ENCODE measurements around the gene RBM19.
A peak's percentile ranks its signal among the peaks of the same experiment; 100 is the strongest.
"Not testable (repeated sequence)": the region's sequence is repeated elsewhere in the genome, so short reads cannot be mapped to it uniquely, and the experiment has no call there.

RBM19 gene

DNA sequence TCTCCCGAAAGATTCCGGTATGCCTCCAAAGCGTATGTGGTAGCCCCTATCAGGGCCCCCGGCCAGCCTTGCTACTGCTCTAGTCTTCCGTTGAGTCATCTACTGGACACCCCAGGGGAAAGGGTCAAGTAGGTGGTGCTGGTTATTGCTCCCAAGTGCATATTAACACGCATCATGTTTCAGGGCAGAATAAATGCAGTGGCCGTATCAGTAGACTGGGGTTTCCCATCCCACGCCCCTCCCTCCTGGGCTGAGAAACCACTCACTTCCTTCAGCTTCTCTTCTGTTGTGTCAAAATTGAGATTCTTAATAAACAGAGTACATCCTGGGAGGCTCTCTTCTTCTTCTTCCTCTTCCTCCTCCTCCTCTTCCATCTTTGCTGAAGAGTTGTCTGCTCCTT lies 39.3 kb downstream of the RBM19 start:
- no peak for DNase-seq

DNA sequence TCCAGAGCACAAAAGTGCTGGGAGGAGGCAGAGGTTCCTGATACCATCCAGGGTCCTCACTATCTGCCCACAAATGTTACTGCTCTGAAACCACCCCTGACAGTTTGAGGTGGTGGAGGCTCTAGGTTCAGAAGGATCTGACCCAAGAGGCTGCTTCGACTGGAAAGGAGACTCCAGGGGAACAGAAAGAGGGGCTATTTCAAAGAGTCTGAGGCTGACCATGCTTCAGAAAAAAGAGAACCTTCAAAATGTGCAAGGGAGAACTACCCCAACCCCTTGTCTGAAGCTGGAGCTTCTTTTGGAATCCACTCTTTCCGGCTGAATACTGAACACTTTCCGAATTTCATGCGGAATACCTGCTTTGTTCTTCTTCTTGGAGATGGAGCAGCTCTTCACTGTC lies 41.8 kb downstream of the RBM19 start:
- no peak for DNase-seq

DNA sequence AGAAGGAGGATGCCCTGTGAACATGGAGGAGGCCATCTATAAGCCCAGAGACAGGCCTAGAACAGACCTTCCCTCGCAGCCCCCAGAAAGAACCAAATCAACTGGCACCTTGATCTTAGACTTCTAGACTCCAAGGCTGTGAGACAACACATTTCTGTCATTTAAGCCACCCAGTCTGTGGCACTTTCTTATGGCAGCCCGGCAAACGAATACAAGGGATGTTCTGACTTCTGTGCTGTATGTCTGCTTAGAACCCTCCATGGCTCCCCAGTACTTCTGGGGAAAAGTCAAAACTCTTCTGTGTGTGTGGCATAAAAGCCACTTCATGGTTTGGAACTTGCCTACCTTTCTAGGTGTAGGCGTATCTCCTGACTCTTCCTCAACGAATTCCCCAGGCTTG lies 42.9 kb downstream of the RBM19 start:
- DNase-seq, result no peak

DNA sequence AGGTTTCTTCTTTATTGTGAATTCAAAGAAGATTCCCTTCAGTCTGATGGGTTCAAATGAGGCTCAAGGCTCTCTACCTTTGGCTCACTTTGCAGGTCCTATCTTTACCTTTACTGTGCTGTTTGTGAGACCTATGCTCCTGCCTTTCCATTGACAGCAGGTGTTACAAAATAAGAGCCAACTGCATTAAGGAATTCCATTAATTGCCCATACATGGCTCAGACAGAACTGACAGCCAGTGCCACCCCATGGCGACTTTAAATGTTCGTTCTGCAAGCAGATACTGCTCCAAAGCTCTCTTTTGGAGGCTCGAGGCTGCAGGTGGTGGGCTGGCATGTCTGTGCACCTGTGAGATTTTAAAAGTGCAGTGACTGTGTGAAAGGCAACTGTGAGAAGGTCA lies 44.7 kb downstream of the RBM19 start:
- no peak for DNase-seq

DNA sequence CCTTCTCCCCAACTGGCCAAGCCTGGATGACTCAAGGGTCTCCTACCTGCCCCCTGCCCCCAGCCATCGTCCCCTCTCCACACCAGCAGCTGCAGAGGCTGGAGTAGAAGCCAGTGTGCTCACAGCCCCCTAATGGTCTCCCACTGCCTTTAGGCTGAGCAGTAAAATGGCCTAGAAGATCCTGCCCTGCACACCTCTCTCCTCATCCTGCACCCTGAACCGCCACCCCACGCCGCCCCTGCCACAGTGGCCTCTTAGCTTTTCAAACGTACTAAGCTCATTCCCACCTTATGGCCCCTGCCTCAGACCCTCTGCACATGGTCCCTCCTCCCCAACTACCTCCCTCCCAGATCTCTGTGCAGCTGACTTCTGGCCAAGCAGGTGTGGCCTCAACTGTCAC lies 46.3 kb downstream of the RBM19 start:
- no peak for DNase-seq

DNA sequence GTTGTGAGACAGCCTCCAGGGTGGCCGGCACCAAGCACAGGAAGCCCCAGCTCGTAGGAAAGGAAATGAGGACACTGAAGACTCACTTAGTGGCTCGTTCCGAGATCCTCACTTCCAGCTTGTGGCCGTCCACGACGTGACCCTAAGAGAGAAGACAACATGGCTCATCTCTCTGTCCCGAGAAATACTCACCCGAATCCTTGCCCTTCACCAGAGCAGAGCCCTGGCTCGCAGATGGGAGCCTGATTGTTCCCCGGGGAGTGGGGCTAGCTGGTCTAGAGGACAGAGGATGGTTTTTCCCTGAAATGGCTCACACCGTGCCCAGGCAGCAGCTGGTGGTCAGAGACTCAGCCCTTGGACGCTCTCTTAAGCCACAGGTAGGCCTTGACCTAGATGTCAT lies 47.8 kb downstream of the RBM19 start:
- DNase-seq, result no peak

DNA sequence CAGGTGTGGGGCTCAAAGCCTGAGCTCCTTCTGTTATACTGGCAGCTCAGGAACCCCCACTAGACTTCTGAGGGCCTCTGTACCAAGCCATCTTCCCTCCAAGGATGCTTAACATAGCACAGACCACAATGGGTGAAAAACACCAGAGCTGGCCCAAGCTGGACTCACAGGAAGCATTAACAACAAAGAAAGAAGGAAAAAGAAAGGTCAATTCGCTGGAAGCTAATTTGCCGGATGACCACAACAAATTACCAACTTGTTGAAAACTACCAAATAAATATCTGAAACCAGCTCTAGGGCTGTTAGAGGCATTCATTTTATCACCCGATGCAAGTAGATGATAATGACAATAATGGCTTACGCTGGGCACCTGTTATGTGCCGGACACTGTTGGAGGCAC lies 48.7 kb downstream of the RBM19 start:
- DNase-seq, result no peak

DNA sequence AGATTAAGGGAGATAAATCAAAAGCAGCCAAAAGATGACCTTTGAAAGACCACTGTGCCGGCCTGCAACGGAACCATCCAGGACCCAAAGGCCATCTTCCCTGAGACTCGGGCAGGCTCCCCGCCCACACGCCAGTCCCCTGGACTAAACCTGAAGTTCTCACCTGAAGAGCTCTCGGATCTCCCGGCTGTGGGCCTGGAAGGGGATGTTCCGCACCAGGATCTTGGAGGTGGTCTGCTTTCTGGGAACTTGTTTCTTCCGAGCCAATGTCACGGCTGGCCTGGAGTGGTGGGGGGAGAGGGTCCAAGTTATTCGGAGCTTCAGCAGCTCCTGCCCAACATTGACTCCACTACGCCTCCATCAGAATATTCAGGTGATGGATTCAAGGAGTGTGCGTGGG lies 51.3 kb downstream of the RBM19 start:
- DNase-seq, result no peak

DNA sequence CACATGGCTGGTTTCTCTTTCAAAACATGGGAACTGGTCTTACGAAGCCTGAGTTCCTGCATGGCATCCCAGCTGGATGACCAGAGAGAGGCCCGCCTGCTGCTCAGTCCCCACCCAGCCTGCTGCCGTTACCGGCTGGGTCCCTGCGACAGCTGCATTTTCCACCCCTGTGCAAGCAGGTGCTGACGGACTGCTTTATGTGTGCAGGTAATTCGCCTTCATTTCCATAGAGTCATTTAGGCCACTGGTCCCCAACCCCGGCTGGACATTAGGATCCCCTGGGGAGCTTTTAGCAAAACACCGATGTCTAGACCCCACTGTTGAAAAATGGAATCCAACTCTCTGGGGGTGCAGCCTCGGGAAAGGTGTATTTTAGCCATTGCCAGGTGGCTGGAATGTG lies 51.9 kb downstream of the RBM19 start:
- DNase-seq, result no peak

DNA sequence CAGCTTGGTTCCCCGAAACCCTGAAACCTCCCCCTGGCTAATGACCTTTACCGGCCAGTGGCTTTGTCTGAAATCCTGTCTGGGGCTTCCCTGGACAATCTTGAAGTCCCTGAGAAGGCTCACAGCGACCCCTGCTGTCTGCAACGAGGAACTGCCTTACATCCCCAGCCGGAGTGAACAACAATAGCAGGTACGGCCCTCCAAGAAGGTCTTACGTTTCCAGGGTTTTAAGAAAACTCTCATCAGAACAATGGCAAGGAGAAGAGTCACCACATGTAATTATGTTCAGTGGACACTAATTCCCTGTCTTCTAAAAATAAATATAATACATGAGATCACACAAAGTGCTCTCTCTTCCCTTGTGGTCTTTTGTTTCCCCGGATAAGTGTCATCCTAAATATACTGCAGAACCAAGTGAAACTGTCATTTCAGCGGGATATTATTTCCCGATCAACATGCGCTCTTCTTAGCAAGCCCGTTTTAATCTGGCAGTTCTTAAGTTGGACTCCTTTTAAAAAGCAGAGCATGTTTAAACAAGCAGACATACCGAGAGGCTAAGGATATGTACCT lies 53.3 kb downstream of the RBM19 start:
- peak; percentile 92 for DNase-seq

DNA sequence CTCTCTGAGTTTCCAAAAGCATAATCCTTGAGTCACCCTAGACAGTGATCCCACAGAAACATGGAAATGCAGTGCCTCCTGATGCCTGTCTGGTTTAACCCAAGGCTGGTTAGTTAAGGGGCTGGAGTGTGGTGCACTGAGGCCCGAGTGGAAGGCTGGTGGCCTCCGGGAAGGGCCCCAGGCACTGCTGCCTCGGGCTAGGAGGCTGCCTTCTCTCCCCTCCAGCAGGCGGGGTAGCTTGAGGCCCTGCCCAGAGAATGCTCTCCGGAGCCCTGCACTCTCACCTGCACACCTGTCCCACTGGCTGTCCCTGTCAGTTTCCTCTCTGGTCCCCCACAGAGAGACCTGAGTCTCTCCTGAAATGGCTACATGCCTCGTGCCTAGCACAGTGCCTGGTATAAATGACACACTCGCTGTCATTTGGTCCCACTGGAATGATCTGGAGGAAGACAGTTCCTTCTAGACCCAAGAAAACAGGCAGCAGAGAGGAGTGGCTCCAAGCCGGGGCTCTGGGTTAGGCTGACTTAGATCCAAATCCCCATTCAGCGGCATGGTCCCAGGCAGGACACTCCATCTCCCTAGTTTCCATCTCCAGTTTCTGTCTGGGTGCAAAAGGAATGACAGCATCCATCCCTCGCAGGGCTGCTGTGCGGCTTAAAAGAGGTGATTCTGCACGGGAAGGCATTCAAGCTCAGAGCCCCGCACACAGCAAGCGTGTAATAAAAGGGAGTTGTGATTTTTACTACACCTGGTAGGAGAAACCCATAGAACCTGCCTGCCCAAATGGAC lies 54.0 kb downstream of the RBM19 start:
- DNase-seq, result no peak

DNA sequence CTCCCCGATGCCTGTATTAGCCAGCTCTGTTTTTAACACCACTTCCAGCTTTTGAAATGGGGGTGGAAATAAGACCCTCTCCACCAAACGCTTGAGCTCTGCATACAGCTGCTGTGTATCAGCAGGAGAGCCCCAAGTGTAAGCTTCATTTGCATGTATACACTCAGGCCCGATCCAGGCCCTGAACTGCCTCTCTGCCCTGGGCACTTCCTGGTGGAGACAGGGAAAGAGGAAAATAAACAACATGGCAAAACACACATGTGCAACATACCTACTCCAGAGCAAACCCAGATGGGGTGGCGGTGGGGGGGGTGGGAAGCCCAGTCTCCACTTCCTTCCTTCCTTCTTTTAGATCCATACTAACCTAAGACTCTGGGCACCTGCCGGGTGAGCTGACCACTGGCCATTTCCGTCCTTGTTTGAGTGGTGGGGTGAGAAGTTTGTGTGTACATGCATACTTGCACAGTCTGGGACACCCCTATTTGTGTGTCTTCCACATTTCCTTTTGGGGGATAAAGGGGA lies 55.3 kb downstream of the RBM19 start:
- DNase-seq, result no peak

DNA sequence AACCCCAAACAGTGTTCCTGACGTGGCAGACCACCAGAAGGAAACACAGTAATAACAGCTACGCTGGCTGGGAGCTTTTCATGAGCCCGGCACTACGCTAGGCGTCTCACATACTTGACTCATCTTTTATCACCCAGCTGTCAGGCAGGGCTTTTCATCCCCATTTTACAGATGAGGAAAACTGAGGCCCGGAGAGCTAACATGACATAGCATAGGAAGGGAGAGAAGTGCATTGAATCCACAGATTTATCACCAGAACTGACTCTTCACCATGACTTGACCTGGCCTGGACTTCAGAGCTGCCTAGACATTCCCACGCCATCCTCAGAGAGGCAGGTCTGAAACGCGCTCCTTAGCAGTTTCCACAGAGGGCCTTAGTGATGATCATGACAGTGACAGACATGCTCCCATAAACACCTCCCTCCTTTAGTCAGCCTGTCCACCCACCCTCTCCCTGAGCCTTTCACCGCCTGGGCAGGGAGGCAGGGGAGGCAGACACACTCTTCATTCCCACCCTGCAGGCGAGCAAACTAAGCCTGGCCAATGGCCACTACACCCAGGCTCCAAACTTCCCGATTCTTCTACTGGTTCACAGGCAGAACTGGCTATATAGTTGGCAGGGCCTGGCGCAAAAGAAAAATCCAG lies 56.2 kb downstream of the RBM19 start:
- no peak for DNase-seq

DNA sequence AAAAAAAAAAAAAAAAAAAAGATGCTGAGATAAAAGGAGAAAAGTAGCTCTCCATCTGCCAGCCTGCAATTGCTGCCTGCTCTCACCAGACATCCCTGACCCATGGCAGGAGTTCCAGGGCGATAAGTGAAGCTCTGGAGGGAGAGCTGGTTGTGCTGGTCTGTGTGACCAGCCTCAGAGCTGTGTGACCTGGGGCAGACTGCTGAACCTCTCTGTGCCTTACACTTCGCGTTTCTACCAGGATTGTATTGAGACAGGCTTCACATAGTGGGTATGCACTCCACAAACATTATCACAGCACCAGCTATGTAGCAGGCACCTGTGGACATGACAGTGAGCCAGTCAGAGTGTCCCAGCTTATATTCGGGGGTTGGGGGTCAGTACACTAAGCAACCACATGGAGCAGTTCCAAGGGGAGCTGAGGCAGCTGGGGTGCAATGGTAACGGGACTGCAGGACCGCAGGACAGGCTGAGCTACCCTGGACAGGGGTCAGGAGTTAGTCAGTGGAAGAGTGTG lies 57.5 kb downstream of the RBM19 start:
- no peak for DNase-seq

DNA sequence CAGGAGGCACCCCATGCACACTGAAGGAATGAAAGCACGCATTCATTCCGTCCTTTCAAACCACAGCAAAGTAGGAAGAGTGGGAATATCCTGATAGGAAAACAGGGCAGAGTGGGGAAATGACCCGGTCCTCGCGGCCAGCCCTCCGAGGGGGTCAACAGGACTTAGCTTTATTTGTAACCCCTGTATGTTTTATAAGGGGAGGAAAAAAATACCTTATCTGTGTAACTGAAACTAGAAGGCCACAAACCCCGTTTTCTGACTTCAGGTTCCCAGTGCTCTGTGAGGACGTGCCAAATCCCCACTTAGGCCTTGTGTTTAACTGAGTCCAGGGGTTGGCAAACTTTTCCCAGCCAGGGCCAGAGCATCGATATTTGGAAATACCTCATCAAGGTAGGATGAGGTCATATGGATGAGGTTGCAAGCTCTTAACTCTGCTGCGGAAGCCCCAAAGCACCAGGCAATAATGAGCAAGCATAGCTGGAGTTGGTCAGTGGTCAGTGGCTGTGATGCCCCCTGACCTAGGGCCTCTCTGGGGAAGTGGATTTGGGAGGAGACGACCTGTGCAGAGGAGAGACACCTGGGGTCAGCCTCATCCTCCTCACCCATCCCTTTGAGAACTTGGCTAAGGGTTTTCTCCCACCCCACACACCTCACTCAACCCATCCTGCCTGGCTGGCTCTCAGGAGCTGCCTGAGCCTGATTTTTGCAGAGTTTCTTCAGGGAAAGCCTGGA lies 58.5 kb downstream of the RBM19 start:
- DNase-seq, result no peak

DNA sequence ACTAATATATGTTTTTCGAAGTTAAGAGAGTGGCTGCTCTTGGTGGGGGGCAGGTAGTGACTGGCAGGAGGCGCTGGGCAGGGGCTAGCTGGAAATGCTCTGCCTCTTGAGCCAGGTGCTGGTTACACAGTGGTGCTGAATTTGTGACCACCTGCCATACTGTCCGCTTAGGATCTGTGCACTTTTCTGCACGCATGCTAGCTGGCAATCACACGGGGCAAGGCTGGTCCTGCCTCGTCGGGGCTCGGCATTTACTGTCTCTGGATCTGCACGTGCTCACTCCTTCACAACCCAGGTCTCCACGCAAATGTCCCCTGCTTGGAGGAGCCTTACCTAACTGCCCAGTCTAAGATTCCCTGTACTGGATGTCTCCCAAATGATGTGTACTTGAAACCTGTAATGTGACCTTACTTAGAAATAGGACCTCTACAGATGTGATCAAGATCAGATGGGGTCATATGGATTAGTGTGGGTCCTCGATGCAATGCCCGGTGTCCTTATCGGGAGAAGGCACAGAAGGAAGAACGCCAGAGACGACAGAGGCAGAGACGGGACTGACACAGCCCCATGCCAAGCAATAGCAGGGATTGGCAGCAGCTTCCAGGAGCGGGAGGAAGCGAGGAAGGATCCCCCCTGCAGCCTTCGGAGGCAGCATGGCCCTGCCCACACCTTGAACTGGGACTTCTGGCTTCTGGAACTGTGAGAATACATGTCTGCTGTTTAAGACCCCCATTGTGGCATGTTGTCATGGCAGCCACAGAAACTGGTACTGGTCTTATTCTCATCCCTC lies 59.5 kb downstream of the RBM19 start:
- no peak for DNase-seq

DNA sequence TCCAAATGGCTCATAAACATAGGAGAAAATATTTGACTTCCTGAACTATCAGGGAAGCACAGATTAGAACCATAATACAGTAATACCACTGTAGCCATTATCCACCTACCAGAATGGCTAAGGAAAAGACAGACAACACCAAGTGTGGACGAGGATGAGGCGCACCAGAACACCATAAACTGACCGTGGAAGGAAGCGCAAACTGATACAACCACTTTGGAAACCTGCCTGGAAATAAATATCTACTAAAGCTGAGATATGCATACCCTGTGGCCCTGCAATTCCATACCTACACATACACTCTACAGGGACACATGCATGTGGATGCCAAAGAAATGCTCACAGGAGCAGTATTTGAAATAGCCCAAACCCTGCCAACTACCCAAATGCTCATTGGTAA lies 60.3 kb downstream of the RBM19 start:
- DNase-seq, result no peak

DNA sequence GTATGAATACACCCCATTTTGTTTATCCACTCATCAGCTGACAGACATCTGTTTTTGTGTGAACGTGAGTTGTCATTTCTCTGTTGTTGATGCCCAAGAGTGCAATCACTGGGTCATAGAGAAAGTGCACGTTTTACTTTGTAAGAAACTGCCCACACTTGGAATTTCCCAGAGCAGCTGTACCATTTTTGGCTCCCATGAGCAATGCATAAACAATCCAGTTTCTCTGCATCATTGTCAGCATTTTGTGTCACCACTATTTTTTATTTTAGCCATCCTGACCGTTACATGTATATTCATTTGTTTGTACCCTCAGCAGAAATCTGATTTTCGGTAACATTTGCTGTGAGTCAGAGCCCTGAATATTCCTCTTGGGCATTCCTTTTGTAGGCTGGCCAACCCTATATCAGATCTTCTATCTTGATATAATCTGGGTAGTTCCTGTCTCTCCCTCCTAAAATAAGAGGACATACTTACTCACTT lies 62.7 kb downstream of the RBM19 start:
- no peak for DNase-seq

DNA sequence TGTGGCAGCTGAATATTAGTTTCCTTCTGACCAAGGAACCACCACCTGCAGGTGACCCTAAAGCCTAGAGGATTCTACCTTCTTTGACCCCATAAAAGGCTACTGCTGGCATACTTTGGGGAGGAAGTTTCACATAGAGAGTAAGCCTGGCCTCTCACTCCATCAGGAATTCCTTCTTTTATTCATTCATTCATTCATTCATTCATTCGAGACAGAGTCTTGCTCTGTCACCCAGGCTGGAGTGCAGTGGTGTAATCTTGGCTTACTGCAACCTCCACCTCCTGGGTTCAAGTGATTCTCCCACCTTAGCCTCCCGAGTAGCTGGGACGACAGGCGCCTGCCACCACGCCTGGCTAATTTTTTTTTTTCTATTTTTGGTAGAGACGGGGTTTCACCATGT lies 64.8 kb downstream of the RBM19 start:
- not testable (repeated sequence) for DNase-seq

DNA sequence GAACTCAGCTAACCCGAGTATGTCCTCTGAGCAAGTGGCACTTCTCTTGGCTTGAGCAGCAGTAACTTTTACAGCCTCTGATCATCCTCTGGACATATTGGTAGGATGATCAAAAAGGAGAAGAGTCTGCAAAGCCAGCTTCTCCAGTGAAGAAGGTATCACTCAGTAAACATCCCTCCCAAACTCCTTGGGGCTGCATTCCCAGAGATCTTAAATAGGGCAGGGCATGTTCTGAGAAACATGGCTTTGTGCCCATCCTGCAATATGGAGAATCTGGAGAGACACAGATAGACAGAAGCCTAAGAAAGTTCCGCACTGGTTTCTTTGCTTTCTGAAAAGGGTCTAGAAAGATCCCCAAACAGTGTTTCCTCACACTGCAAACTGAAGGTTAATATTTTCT lies 65.4 kb downstream of the RBM19 start:
- no peak for DNase-seq

DNA sequence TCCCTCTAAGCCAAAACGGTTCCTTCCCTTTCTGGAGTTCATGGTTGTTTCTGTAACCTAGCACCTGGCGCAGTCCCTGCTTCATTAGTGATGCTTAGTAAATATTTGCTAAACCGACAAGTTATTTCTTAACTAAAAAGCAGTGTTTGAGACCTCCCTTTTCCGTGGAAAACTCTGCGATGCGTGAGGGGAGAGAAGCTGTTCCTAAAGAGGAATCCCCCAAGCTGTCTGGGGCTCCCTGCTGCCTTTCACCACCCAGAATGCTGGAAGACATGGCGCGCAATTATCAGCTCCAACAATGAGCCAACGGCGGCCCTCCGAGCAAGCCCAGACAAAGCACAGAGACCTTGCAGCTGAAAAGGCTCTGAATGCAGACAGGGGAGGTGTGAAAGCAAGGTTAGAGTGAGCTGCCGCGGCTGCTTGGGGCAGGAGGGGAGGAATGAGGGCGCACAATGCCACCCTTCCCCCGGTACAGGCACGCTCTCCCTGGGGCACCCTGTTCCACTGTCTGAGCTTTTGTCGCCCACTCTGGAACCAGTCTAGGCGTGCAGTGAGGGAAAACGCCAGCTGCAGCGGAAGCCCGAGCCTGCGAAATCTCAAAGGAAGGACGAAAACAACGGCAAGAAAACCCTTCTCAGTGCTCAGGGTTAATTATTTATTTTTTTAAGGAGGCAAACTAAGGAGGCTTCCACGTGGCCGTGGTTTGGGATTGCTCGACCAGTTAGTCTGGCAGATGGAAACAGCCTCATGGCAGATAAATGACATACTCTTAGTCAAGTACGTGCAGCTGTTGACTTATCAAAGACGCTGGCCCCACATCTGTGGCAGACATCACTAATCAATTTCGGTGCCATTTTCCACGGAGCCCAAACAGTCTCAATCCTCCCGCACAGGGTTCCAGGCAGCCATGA lies 66.3 kb downstream of the RBM19 start:
- peak; percentile 47 for DNase-seq

All from eye (tissue), 1 donor.